Ecto neural progenitor cell (in vitro differentiated cells): ENCODE results near the gene MCU.

Experiments used
- DNase-seq: peaks from one replicate; pipeline ENCODE4 v3.0.0-alpha.2; 2018; ENCODE audit warnings: low spot score

MCU gene

GRCh38 chr10:72846238-72846637 lies 154.3 kb downstream of the MCU start:
- DNase-seq, result no peak

GRCh38 chr10:72847681-72848080 lies 155.7 kb downstream of the MCU start:
- DNase-seq, result no peak

DNA sequence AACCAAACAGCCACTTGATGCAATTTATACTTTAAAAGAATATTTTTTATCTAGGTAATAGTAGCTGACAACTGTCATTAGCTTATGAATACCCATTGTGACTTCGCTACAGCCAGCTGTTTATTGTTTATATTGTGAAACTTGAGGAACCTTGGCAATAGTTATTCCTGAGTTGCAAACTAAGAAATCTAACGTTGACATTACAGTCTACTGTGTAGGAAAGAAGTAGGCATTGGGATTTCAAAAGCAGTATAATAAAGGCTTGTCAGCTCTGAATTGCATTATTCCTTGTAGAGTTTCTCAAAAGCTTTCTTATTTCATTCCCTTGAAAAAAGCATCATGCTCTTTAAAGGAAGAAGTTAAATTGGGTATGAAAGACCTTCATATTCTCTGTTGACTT lies 158.9 kb downstream of the MCU start:
- no peak for DNase-seq

DNA sequence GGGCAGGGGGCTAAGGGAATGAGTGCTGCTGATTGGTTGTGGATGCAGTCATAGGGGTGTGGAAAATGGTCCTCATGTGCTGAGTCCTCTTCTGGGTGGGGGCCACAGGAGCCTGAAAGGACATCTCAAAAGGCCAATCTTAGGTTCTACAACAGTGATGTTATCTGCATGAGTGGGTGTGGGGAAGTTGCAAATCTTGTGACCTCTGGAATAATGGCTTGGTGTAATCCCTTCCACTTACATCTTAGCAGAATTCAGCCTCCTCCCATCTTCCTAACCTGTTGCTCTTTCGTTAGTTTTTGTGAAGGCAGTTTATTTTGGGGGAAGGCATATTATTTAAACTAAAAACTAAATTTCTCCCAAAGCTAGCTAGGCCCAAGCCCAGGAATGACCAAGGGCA lies 159.6 kb downstream of the MCU start:
- no peak for DNase-seq

- DNase-seq, result no peak
These were observed 160.6 kb downstream of the MCU start for GRCh38 chr10:72852508-72852907.

- DNase-seq, result no peak
These were observed 163.2 kb downstream of the MCU start for GRCh38 chr10:72855129-72855528.

DNA sequence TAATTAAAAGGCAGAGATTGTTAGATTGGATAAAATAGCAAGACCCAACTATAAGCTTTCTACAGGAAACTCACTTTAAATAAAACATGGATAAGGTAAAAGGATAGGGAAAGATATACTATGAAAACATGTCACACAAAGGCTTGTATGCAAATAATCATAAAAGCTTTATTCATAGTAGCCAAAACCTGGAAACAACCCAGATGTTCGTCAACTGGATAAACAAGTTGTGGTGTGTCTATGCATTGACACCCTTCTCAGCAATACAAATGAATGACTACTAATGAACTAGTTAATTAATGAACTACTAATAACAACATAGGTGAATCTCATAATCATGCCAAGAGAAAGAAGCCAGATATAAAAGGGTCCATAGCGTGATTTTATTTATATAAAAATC lies 163.8 kb downstream of the MCU start:
- DNase-seq, result no peak

- DNase-seq, result no peak
These were observed 166.1 kb downstream of the MCU start for GRCh38 chr10:72858067-72858466.

DNA sequence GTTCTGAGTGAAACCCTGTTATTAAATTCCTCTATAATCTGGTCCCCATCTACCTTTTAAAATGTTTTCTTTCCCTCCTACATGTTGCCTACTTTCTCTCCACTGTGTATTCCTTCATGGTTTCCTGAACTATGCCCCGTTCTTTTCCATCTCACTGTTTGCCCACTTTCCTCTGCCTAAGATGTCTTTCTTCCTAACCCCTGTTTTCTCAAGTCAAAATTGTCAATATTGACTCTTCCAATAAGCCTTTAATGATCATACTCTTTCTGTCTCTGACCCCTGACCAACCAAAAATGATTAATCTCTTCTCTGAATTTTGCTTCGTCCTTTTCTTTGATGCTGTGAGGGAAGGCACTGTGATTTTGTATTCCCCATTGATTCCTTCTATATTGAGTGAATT lies 171.0 kb downstream of the MCU start:
- DNase-seq, result no peak

DNA sequence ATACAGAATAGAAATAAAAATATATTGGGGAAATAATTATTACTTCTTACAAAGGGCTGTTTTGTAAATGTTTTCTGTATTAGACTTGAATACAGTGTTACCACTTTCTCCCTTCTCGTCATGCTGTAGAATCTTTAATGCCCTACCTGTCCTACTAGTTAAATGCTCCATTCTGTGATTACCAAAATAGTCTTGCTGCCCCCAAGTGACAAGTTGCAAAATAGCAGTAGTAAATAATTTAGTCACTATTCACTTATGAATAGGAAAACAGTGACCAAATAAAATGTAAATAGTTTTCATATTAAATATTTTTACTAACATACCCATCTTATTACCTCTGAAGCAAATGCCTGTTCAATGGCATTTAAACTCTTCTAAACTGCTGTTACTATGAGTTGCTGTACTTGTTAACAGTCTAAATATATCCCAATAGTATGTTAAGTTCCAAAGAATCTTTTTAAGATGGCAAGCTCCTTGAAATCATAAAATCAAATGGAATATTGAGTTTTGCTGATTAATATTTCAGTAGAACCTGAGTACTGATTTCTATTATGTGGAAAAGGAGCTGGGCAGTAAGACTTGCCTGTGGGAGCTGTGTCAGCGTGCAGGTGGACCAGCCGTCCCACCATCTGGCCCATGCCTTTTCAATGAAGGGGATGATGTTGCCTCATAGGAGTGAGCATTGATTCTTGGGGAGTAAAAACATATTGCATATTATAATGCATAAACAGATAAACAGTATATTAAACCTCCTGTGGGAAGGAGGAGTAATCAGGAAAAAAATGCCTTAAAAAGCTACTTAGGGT lies 183.5 kb downstream of the MCU start:
- no peak for DNase-seq

DNA sequence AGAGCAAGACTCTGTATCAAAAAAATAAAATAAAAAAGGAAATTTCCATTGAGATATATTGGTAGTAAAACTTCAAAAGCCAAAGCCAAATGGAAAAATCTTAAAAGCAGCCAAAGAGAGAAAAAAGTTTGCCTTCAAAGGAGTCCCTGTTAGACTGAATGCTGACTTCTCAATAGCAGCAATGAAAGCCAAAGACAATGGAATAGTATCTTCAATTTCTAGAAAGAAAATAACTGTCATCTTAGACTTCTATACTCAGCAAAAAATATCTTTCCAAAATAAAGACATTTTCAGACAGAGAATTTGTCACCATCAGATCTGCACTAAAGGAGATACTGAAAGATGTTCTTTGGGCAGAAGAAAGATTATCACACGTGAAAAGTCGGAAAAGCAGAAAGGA lies 187.3 kb downstream of the MCU start:
- no peak for DNase-seq

DNA sequence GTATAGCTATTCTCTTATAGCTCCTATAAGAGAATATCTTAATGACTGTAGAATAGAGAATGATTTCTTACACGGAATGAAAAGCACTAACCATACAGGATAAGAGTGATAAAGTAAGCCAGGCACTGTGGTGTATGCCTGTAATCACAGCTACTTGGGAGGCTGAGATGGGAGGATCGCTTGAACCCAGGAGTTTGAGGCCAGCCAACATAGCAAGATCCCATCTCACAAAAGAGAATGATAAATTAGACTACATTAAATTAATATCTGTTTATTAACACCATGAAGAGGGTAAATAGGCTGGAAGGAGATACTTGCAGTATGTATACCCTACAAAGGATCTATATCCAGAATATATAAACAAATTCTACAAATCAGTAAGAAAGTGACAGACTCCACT lies 189.3 kb downstream of the MCU start:
- no peak for DNase-seq

DNA sequence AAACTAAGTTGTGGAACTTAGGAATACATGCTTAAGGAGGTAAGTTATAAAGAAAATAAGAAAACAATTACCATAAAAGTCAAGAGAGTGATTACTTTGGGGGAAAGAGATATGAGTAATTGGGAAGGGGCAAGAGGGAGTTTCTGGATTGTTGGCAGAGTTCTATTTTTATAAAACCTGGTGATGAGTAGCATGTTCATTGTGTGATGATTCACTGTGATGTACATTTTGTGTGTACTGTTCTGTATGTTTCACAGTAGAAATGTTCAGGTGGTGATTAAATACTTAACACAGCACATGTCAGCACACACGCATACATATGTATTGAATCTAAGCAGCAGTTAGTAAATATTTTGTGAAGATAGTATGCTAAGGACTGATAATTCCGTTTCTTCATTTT lies 191.9 kb downstream of the MCU start:
- no peak for DNase-seq

DNA sequence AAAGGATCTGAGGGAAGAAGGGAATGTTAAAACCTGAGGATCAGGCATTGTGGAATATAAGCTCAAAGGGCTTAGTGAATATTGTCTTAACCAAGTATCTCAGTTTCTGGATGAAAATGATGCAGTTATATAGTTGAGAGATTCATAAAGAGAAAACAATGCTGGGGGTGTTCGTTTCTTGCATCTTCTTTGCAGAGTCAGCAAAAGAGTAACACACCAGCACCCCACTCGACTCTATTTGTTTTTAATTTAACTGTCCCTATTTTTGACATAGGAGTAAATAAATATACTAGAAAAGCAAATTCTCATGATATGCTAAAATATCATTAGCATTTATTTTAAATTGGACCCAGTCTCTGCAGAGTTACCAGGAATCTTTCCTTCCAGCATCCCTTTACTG lies 194.0 kb downstream of the MCU start:
- DNase-seq, result no peak

DNA sequence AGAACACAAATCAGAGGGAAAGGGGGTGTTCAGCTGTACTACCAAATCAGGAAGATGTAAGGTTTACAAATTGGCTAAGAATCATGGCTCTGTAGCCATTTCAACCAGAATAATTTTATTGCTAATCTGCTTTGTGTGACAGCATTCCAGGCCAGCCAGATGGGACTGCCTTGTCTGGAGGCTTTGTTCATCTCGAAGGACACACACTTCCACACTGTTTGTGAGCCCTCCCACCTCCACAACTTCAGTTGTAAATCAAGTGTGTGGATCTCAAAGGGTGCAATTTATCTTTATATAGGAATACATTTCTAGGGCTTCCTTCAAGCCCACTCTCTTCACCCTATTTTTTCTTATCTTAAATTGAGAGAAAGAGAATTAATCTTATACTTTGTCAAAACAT lies 194.7 kb downstream of the MCU start:
- no peak for DNase-seq

- no peak for DNase-seq
These were observed 195.1 kb downstream of the MCU start for GRCh38 chr10:72887043-72887442.

DNA sequence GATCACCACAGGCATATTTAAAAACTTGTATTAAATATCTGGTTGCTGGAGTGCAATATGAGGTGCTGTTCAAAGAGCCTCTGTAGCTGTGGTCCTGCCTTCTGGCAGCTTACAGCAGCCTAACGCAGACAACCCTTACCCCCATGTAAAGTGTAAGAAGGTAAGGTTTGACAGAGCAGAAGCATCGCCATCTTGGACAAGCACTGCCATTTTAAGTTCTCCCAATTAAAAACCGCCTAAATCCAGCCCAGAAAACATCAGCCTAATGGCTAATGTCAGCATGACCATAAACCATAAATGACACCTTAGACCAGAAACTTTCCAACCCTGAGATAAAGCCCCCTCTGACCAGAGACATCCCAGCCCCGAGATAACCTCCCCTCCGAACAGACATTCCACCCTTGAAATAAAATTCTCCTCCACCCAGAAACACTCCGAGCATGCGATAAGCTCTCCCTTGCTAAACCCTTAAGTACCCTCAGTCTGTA lies 196.3 kb downstream of the MCU start:
- no peak for DNase-seq

DNA sequence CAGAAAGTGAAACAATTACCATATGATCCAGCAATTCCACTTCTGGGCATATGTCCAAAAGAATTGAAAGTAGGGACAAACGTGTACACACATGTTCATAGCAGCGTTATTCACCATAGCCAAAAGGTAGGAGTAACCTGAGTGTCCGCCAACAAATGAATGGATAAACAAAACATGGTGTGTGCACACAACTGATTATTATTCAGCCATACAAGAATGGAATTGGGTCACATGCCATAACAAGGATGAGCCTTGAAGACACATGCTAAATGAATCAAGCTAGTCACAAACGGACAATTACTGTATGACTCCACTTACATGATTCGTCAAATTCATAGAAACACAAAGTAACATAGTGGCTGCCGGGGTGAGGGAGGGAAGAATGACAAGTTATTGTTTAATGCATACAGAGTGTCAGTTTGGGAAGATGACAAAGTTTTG lies 197.5 kb downstream of the MCU start:
- DNase-seq, result no peak

DNA sequence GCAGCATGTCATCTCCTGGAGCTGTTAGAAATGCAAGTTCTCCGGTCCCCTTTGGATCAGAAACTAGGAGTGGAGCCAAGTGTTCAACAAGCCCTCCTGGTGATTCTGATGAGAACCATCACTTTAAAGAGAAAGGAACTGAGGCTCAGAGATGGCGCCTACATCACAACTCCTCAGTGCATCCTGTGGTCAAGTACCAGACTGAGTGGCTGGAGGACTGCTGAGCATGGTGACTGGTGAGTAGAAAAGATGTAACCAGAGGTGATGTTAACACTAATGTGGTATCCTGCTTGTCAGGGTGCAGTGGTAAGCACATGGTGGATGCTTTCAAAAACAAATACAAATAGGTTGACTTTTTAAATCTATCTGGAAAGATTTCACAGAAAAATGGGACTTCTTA lies 198.1 kb downstream of the MCU start:
- no peak for DNase-seq

- DNase-seq, result no peak
These were observed 201.3 kb downstream of the MCU start, which contains the start of gene OIT3 for GRCh38 chr10:72893136-72893798. TSS of gene OIT3 (plus strand) at chr10:72893739. CDS start at chr10:72893799, 60 bp downstream.

GRCh38 chr10:72895236-72895850 lies 203.4 kb downstream of the MCU start:
- DNase-seq, result no peak

DNA sequence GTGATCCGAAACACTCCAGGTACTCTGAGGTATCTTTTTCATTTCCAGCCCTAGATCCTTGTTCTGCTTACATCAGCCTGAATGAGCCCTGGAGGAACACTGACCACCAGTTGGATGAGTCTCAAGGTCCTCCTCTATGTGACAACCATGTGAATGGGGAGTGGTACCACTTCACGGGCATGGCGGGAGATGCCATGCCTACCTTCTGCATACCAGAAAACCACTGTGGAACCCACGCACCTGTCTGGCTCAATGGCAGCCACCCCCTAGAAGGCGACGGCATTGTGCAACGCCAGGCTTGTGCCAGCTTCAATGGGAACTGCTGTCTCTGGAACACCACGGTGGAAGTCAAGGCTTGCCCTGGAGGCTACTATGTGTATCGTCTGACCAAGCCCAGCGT lies 206.7 kb downstream of the MCU start:
- DNase-seq, result no peak

- no peak for DNase-seq
These were observed 207.6 kb downstream of the MCU start for GRCh38 chr10:72899545-72899944.
